ENCODE measurements around the gene TRPV2.

TRPV2 gene

DNA sequence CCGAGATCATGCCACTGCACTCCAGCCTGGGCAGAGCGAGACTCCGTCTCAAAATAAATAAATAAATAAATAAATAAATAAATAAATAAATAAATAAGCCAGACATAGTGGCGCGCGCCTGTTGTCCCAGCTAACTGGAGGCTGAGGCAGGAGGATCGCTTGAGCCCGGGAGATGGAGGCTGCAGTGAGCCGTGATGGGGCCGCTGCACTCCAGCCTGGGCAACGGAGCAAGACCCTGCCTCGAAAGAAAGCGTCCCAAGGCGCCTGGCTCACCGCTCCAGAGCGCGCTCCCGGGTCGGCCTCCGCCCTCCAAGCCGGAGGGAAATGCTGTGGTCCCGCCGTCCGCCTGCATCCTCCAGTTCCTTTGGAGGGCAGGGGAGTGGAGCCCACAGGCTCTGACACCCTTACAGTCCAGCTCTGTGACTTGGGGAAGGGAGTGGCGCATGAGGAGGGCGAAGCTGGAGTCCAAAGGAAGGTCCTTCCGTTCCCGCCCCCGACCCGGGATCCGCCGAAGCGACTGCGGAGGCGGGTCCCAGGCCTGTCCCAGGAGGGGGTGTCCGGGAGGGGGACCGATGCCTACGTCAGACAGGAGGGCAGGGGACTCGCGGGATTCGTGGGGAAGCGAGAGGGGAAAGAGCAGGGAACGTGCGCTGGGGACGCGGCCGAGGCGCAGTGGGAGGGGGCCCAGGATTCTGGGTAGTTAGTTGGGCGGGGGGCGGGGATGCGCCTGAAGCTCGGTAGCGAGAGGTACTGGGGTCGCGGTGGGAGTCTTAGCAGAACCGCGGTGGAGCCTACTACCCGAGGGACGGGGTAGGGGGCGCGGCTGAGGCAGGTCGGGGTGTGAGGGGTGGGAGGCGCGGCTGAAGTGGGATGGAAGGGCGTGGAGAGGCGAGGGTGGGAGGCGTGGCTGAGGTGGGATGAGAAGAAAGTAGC, 8.4 kb upstream of the TRPV2 start:
- DNase-seq (ENCODE audit: low read depth), result no peak

DNA sequence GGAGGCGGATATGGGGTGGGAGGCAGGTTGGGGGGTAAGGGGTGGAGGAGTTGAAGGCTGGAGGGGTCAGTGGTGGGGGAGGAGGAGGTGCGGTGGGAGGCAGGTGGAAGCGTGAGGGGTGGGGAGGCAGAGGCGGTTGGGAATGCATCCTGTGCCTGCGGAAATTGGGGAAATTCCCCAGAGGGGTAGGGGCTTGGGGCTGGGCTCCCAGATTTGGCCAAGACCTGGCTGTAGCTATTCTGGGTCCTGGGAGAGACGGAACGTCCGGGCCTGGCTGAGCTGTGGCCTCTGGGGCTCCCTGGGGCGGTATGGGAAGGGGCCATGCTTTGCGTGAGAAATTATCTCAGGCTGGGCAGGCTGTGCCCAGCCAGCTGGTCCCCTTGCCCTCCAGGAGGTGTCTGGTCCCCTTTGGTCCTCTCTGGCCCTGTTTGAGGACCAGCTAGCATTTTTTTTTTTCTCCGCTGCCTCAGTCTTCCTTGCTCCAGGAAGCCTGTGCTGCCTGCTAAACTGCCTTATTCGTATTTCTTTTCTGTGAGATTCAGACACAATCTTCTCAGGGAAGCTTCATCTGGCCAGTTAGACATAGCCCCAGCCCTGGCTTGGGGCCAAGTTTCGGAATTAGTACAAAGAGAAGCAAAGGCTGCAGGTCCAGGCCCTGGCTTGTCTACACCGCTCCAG, 7.3 kb upstream of the TRPV2 start:
- no peak for DNase-seq (ENCODE audit: low read depth)

DNA sequence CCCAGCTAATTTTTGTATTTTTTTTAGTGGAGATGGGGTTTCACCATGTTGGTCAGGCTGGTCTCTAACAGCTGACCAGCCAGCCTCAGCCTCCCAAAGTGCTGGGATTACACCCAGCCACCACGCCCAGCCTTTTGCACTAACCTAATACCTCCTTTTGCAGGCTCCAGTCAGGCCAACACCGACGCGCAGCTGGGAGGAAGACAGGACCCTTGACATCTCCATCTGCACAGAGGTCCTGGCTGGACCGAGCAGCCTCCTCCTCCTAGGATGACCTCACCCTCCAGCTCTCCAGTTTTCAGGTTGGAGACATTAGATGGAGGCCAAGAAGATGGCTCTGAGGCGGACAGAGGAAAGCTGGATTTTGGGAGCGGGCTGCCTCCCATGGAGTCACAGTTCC, 2.0 kb downstream of the TRPV2 start:
- no peak for DNase-seq (ENCODE audit: low read depth)

DNA sequence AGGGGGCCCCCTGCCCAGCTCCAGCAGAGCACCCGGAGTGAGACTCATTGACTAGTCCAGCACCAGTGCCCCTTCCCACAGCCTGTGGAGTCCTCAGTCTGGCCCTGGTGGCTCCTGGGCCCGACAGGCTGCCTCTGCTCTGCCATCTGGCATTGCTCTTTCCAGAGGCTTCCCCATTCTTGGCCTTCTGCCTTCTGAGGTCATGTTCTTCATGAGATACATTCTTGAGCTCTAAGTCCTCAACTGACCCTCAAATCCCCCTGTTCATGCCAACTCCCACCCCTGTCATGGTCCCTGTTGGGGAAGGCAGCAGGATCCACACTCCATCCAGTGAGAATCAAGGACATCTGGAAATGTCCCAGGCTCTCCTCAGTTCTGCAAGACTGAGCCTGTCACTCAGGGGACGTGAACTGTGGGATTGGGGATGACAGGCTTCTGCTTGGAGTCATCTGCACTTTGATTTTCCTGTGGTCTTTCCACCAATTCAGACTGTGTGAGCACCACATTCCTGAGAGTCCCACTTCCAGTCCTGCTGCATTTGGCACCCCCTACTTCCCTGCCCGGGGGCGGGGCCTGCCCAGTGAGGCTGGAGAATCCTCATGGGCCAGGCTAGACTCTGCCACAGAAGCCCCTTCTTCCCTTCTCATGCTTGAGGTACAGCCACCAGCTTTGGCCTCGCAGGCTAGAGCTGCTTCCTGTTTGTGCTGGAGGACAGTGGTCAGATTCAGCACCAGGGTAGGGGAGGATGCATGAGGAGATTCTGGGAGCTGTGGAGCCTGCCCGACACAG, 2.7 kb downstream of the TRPV2 start:
- DNase-seq (ENCODE audit: low read depth), result no peak

DNA sequence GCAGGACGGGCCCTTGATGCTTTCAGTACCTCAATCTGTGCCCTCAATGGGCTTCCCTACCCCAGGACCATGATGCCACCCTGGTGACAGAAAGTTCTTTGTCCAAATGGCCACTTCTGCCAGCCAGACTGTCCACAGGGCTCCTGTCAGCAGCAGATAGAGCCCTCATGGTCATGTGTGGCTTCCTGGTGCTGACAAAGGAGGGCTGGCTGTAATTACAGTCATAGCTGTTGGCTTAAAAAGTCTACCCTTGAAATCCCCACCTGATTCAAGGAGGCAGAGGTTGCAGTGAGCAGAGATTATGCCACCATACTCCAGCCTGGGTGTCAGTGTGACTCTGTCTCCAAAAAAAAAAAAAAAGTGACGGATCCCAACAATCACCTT, 3.3 kb downstream of the TRPV2 start:
- no peak for DNase-seq (ENCODE audit: low read depth)

DNA sequence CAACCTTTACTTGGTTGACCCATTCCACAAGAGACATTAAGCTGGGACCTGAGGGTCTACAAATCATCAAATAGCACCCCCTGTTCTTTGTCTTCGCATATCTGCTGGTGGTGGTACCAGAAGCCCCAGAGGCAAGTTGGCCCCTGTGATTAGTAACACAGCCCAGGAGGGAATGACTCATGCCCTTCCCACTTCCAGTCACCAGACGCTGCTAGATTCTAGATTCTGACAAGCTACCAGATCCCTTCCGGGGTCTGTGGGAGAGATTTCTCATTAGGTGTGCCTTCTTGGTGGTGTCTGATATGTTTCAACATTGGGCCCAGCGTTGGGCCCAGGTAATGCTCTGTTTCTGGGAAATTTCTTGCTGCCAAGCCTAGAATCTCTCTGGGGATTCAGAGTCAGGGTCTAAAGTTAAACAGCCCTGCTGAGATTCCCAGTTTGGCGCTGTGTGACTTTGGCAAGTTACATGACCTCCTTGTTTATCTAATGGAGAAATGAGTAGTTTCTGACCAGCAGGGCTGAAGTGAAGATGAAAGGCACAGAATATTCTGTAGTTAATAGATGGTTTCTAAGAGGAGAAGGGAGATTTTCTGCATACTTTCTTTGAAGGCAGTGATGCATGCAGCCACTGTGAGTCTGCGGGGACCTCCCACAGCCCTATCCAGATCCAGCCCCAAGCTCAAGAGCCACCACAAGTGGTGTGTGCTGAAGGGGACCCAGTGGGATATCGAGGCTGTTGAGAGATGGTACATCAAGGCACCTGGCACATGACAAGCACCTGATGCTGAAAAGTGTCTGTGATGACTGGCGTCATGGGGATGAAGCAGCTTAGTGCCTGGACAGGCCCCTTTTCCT, 3.9 kb downstream of the TRPV2 start:
- peak; percentile 44 for DNase-seq (ENCODE audit: low read depth)

DNA sequence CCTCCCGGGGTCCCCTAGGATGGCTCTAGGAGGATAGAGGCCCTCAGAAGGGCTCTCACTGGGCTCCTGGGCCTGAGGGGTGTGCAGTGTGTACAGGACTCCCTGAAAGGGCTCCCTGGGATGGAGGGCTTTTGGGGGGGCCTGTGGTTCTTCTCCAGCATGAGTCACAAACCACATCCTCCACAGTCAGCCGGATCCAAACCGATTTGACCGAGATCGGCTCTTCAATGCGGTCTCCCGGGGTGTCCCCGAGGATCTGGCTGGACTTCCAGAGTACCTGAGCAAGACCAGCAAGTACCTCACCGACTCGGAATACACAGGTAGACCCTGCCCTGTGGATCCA, 4.5 kb downstream of the TRPV2 start:
- DNase-seq (ENCODE audit: low read depth), result peak; percentile 31

DNA sequence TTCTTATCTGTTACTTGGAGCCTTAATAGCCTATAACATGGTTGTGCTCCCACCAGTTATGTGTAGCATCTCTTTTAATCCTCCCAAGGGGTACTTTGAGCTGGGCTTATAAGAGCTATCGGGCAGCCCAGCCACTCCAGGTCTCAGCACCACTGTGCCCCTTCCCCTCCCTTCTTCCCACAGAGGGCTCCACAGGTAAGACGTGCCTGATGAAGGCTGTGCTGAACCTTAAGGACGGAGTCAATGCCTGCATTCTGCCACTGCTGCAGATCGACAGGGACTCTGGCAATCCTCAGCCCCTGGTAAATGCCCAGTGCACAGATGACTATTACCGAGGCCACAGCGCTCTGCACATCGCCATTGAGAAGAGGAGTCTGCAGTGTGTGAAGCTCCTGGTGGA, 7.0 kb downstream of the TRPV2 start:
- no peak for DNase-seq (ENCODE audit: low read depth)

DNA sequence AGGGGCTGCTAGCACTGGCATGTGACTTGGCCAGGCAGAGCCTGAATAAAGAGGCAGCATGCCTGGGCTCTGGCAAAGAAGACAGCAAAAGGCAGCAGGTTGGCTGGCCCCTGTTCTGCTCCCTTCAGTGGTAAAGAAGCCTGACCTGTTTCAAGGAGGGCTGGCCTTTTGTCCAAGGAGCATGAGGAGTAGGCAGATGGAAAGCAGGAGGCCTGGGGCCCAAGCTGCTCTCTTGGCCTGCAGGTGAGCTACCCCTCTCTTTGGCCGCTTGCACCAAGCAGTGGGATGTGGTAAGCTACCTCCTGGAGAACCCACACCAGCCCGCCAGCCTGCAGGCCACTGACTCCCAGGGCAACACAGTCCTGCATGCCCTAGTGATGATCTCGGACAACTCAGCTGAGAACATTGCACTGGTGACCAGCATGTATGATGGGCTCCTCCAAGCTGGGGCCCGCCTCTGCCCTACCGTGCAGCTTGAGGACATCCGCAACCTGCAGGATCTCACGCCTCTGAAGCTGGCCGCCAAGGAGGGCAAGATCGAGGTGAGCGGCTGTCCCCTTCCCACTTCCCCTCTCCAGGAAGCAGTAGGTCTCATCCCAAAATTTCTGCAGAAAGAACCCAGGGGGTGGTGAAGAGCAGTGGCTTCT, 8.0 kb downstream of the TRPV2 start:
- no peak for DNase-seq (ENCODE audit: low read depth)

DNA sequence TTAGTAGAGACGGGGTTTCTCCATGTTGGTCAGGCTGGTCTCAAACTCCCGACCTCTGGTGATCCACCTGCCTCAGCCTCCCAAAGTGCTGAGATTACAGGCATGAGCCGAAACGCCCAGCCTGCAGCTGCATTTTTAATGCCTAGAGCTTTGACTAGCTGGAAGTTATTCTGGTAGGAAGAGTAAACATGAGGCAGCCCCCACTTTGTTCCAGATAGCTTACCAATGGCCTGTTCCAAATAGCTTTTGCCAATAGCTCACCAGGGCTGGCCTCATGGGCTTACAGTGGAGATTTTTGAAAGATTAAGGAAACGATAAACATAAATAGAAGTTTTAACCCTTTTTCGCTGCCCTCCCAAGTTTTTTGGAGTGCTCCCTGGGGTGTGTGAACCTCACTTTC, 9.8 kb downstream of the TRPV2 start:
- DNase-seq (ENCODE audit: low read depth), result no peak

DNA sequence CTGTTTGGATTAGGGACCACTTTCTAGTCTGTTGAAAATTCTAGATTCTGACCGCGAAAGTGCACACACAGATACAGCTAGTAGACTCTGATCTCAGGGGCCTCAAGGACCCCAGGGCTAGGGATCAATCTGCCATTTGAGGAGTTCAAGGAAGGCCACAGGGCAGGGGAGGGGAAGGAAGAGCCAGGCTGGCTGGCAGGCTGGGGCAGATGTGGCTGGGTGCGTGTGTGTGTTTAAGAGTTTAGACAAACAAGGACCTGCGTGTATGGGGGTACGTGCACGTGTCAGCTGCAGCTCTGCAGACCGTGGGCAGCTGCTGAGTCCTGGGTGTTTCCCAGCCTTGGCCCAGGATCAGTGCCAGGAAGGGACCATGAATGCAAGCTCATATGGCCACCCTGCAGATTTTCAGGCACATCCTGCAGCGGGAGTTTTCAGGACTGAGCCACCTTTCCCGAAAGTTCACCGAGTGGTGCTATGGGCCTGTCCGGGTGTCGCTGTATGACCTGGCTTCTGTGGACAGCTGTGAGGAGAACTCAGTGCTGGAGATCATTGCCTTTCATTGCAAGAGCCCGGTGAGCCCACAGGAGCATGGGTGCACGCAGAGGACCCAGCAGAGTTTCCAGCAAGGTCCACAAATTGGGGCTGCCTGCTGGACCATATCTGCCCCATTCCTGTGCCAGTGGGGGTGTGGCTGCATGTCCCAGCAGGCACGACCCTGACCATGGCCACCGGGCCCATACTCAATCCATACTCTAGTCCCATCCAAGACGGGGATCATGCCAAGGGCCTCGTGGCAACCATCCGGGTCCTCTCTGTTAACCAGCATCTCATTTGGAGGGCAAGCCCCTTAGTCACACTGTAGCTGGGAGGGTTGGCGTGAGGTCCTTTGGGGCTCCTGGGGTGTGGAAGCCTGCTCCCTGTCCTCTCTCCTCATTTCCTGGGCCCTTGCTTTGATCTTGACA, 10.6 kb downstream of the TRPV2 start:
- DNase-seq (ENCODE audit: low read depth), result no peak

DNA sequence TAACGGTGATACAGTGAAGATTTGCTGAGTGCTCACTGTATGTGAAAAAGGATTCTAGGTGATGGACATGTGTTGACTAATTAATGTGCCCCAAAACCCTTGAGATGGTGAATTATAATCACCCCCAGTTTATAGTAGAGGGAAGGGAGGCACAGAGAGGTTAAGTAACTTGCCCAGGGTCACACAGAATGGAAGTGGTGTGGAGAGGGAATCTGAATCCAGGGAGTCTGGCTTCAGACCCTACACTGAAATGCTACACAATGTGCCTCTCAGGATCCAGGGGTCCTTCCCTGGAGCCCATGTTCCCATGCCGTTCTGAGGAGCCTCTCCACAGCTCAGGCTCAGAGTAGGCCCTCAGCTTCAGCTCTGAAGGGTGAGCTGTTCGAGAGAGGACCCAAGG, 11.6 kb downstream of the TRPV2 start:
- no peak for DNase-seq (ENCODE audit: low read depth)

DNA sequence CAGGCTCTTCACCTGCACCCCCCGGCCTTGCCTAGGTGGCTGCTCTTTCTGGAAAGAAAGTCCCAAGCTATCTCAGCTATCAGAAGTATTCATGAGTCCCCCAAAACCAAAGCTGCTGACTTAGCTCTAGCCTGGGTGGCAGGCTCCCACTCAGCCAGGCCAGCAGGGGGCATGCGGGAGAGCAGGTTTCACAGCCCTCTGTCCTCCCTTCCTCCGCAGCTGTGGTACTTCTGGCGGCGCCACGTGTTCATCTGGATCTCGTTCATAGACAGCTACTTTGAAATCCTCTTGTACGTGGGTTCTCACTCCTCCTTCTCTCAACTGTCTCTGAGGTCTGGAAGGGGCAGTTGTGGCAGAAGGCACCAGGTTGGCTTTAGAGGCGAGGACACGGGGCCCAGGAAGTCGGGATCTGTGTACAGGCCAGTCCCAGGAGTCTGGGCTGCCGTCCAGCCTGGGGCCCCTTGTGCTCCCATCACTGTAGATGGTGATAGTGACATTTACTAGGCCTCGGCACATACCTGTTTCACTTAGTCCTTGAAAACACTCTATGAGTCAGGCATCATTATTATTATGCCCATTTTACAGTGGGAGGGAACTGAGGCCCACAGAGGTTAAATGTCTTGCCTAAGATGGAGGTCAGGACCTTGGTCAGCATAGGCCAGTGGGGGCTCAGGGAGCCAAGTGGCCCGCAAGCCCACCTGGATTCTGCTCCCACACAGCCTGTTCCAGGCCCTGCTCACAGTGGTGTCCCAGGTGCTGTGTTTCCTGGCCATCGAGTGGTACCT, 12.9 kb downstream of the TRPV2 start:
- DNase-seq (ENCODE audit: low read depth), result peak; percentile 22

DNA sequence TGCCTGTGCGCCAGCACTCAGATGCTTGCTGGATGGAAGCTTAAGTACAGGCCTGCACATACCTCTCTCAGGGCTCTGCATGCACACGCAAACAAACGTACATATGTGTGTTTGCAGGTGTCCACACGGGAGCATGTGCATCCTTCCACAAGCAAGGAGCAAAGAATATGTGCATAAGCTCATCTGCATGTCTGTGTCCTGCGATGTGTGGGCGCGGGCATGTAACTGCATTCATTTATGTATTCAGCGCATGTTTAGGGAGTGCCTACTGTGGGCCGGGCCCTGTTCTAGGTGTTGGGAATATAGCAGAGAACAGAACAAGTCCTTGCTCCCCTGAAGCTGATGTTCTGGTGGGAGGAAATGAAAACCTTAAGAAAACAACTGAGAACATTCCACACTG, 13.7 kb downstream of the TRPV2 start:
- DNase-seq (ENCODE audit: low read depth), result no peak

DNA sequence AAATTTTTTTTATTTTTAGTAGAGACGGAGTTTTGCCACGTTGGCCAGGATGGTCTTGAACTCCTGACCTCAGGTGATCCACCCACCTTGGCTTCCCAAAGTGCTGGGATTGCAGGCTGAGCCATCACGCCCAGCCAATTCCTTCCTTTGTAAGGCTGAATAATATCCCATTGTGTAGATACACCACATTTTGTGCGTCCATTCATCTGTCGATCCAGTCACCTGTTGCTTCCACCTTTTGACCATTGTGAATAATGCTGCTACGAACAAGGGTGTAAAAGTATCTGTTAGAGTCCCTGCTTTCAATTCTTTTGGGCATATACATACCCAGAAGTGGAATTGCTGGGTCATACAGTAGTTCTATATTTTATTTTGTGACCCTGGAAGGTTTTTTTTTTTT, 15.3 kb downstream of the TRPV2 start:
- DNase-seq (ENCODE audit: low read depth), result no peak

DNA sequence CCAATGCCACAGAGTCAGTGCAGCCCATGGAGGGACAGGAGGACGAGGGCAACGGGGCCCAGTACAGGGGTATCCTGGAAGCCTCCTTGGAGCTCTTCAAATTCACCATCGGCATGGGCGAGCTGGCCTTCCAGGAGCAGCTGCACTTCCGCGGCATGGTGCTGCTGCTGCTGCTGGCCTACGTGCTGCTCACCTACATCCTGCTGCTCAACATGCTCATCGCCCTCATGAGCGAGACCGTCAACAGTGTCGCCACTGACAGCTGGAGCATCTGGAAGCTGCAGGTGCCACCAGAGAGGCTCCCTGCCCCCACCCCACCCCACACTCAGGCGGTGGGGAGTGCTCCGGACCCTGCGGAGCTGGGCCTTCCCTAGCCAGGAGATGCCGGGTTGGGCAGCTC, 16.6 kb downstream of the TRPV2 start:
- DNase-seq (ENCODE audit: low read depth), result no peak

DNA sequence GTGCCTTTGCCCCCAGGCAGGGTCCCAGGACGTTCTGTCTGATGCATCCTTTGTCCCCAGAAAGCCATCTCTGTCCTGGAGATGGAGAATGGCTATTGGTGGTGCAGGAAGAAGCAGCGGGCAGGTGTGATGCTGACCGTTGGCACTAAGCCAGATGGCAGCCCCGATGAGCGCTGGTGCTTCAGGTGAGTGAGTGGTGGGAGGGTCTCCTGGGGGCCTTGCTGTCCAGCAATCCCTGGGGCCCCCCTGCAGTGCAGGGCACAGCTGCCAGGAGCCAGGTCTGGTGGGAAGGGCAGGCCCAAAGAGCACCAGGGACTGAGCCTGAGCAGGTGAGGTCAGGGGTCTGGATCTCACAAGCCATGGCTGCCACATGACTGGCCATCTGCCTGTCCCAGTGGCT, 18.1 kb downstream of the TRPV2 start:
- DNase-seq (ENCODE audit: low read depth), result no peak

DNA sequence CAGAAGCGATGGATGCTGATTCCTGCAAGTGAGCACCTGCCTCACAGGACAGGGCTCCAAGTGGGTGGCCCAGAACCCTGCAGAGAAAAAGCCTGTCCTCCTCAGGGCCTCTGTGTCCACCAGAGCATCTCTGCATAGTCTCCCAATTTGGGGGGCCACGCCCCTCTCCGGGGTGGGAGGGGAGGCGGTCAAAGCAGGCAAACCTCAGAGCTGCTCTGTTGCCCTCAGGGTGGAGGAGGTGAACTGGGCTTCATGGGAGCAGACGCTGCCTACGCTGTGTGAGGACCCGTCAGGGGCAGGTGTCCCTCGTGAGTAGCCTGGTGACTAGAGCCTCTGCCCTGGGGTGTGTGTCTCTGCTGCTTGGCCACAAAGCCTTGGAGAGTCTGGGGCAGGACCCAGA, 19.3 kb downstream of the TRPV2 start:
- no peak for DNase-seq (ENCODE audit: low read depth)

Measured in stimulated activated CD8-positive, alpha-beta memory T cell treated with anti-CD3 and anti-CD28 coated beads, Interleukin-12 subunit alpha, Interleukin-12 subunit beta, amount 100 ng/mL, for 4 hours (primary cell).